Ovary (tissue), 10 donors: Measurements from ENCODE around the gene COL24A1. TPM values are rescaled to one million over a fixed set of nuclear protein-coding genes. Genes with fewer than 3 reads are reported as not detected.

Source experiments
- DNase-seq, 5 donors: peaks; one replicate each; pipeline ENCODE4 v3.0.0-alpha.2; 2019 to 2020
- H3K27ac ChIP-seq, 2 donors: fragments of 200-600 bp; one replicate each; pipeline versions ENCODE4 v1.5.1 to v1.8.0; 2019 to 2022
- H3K27me3 ChIP-seq: fragments of 200-600 bp; one replicate; pipeline ENCODE4 v1.8.0; 2022
- H3K36me3 ChIP-seq: fragments of 200-600 bp; sonication (generic); one replicate; pipeline ENCODE4 v1.5.1; 2019
- H3K4me1 ChIP-seq: one replicate; pipeline ENCODE4 v1.8.1; 2013; ENCODE audit warnings: mild to moderate bottlenecking, moderate library complexity; ENCODE audit not compliant: insufficient read depth
- H3K4me3 ChIP-seq: fragments of 200-600 bp; sonication (generic); one replicate; pipeline ENCODE4 v1.5.1; 2017
- H3K9me3 ChIP-seq, 2 donors: fragments of 200-600 bp in 1 of 2; sonication (generic) in 1 of 2; one replicate each; pipeline versions ENCODE4 v1.5.1 to v1.8.1; 2013 to 2019; ENCODE audit warnings: mild to moderate bottlenecking in 1 of 2, moderate library complexity in 1 of 2
- EP300 ChIP-seq: sonication (generic); formaldehyde crosslinking; IDR thresholded peaks from one replicate; pipeline ENCODE4 v1.6.1; 2017; ENCODE audit warnings: antibody characterized with exemption
- POLR2A ChIP-seq: fragments of 450-650 bp; IDR thresholded peaks from one replicate; pipeline ENCODE4 v1.6.1; 2017; ENCODE audit warnings: antibody characterized with exemption, mild to moderate bottlenecking, moderate library complexity
- WGBS, 3 donors: extraction: QIAGEN DNeasy Blood & Tissue Kit in 1 of 3; methylation state at CpG; one replicate each; pipeline versions ENCODE4 v1.1.5 to v1.1.7; 2013 to 2017; 5-methylcytosine and 5-hydroxymethylcytosine counted together
- intact Hi-C, 4 donors: fragments of 100-400 bp; cut with DNase I; formaldehyde crosslinking; loops; one replicate each; pipeline versions ENCODE4 v1.11.0 to v1.15.1; 2022 to 2023
- long read RNA-seq, 3 donors: library from polyadenylated mRNA in 2 of 3; unstranded in 2 of 3; transcript quantifications; one replicate each; pipeline ENCODE4 v2.0.0 and lab custom pipeline, GENCODE V29; 2021 to 2026
- polyA plus RNA-seq, 2 donors: library from polyadenylated mRNA; stranded (reverse); fragments of 200-250 nt in 1 of 2; fragments of 350-450 nt in 1 of 2; fragmentation: Illumina TruSeq in 1 of 2; extraction: RNeasy Lipid Tissue Mini Kit (QIAGEN cat#74804) in 1 of 2; gene quantifications; one replicate each; pipeline ENCODE4 v1.2.3, GENCODE V29; 2013 to 2014
- total RNA-seq, 7 donors: library from RNA; depleted of rRNA in 2 of 7; stranded (reverse); fragments of >200 nt in 2 of 7; fragmentation: NEBNext Ultra II Directional in 3 of 7; extraction: Animal tissue kit (Norgen Biotek cat#: 25700) in 3 of 7; gene quantifications; one replicate each; pipeline versions ENCODE4 v1.1.0 to v1.2.4, GENCODE V29; 2016 to 2023
- TF ChIP-seq, protein P1 (sequence below), 3 donors: fragments of 450-650 bp in 2 of 3; fragments of 200-600 bp in 1 of 3; IDR thresholded peaks; one replicate each; pipeline versions ENCODE4 v1.5.1 to v1.8.0; 2016 to 2022; ENCODE audit warnings: antibody characterized with exemption in 3 of 3, mild to moderate bottlenecking in 1 of 3
- donor health status: DM: no; HTN: no; CAD: no; lungs with moderate emphysema.
- donor health status: DM: no; HTN: no; CAD: no.
- donor health status: Bipolar disorder and iron deficiency.
- donor health status: DM: yes; HTN: yes; CAD: no.
- donor health status: DM: no; HTN: no; CAD: no.
- donor health status: DM: yes; HTN: yes; CAD: no.

Gene COL24A1
- total RNA-seq (1 to 10 TPM in 3 of 7 donors, under 1 TPM in 4; 0.34 to 5.8 (median 0.74) TPM), polyA plus RNA-seq (1 to 10 TPM in 1 of 2 donors, under 1 TPM in 1; 0.31 to 1.3 TPM)
- long read RNA-seq, donor 1, partial matches to known transcripts = 5 of 11 reads
- long read RNA-seq, donor 1, other reads (novel, unspliced or antisense) = 6 of 11 reads
- long read RNA-seq, donor 2 = 0 reads
- long read RNA-seq, donor 3, partial matches to known transcripts = 0 of 2 reads
- long read RNA-seq, donor 3, other reads (novel, unspliced or antisense) = 2 of 2 reads

- peak; percentile 16 to 63 (median 49) for DNase-seq
- no peaks in the 10 kb centered on the region for H3K9me3 ChIP-seq
- no peaks in the 10 kb centered on the region for H3K36me3 ChIP-seq
- TF ChIP-seq EP300 (no peak), POLR2A (no peak)
- TF ChIP-seq, protein P1, sequence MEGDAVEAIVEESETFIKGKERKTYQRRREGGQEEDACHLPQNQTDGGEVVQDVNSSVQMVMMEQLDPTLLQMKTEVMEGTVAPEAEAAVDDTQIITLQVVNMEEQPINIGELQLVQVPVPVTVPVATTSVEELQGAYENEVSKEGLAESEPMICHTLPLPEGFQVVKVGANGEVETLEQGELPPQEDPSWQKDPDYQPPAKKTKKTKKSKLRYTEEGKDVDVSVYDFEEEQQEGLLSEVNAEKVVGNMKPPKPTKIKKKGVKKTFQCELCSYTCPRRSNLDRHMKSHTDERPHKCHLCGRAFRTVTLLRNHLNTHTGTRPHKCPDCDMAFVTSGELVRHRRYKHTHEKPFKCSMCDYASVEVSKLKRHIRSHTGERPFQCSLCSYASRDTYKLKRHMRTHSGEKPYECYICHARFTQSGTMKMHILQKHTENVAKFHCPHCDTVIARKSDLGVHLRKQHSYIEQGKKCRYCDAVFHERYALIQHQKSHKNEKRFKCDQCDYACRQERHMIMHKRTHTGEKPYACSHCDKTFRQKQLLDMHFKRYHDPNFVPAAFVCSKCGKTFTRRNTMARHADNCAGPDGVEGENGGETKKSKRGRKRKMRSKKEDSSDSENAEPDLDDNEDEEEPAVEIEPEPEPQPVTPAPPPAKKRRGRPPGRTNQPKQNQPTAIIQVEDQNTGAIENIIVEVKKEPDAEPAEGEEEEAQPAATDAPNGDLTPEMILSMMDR (IDR thresholded peaks at IDR 0.05) = no peak
- peak within 1 kb of the TSS; percentile 33 for H3K4me3 ChIP-seq
- 8 to 10% (median 10%) methylated on average over 52 of the region's 52 CpGs for WGBS, 3 donors
- intact Hi-C loops = no loop called here
- H3K27me3 ChIP-seq = no peaks in the 10 kb centered on the region
- peaks cover 7% of the 10 kb centered on the region for H3K4me1 ChIP-seq
- H3K27ac ChIP-seq = peak within 1 kb of the TSS in 1 of 2 donors; percentile 21
Observed at GRCh38 chr1:86156566-86157455, at the start of gene COL24A1. COL24A1 (minus strand) TSS chr1:86156772; CDS start chr1:86156396, 376 bp downstream.

GRCh38 chr1:86205741-86206140, 49.2 kb upstream of the COL24A1 start:
- no peaks in the 10 kb centered on the region for H3K27me3 ChIP-seq
- H3K36me3 ChIP-seq = no peaks in the 10 kb centered on the region
- 43 to 57% (median 53%) methylated on average over 3 of the region's 3 CpGs for WGBS, 3 donors
- H3K4me1 ChIP-seq = no peaks in the 10 kb centered on the region
- no peak for DNase-seq
- no peak overlapping the region for H3K27ac ChIP-seq
- TF ChIP-seq, protein P1 (IDR thresholded peaks at IDR 0.05) = no peak
- no peak for TF ChIP-seq POLR2A
- no peak for TF ChIP-seq EP300
- H3K4me3 ChIP-seq = no peak overlapping the region
- intact Hi-C loops = no loop called here
- no peaks in the 10 kb centered on the region for H3K9me3 ChIP-seq

GRCh38 chr1:86202552-86203340, 46.2 kb upstream of the COL24A1 start:
- WGBS, 3 donors = 78 to 90% (median 88%) methylated on average over 4 of the region's 4 CpGs
- intact Hi-C loops = no loop called here
- Histone ChIP-seq H3K9me3 (no peaks in the 10 kb centered on the region), H3K36me3 (no peaks in the 10 kb centered on the region), H3K27ac (no peak overlapping the region), H3K4me1 (no peaks in the 10 kb centered on the region), H3K27me3 (no peaks in the 10 kb centered on the region), H3K4me3 (no peak overlapping the region)
- TF ChIP-seq, protein P1 (IDR thresholded peaks at IDR 0.05) = no peak
- TF ChIP-seq POLR2A (no peak), EP300 (no peak)
- DNase-seq = no peak

GRCh38 chr1:86201311-86201710, 44.7 kb upstream of the COL24A1 start:
- no peak for TF ChIP-seq POLR2A
- no peak for TF ChIP-seq EP300
- TF ChIP-seq, protein P1 (IDR thresholded peaks at IDR 0.05) = no peak
- Histone ChIP-seq H3K4me1 (no peaks in the 10 kb centered on the region), H3K36me3 (no peaks in the 10 kb centered on the region), H3K9me3 (no peaks in the 10 kb centered on the region), H3K27me3 (no peaks in the 10 kb centered on the region), H3K27ac (no peak overlapping the region), H3K4me3 (no peak overlapping the region)
- WGBS, 3 donors = 61 to 63% (median 62%) methylated on average over 2 of the region's 2 CpGs
- intact Hi-C loops = no loop called here
- no peak for DNase-seq
